GDM1 (cell line): Measurements from ENCODE around the gene SDK2.
A peak's percentile ranks its signal among the peaks of the same experiment; 100 is the strongest.

Source experiments
- DNase-seq: peaks from one replicate; lab custom pipeline; 2025; lab: John Stamatoyannopoulos, UW

SDK2 gene

GRCh38 chr17:73609060-73609459, 35.2 kb downstream of the SDK2 start:
- DNase-seq, result no peak

GRCh38 chr17:73605444-73605843, 38.8 kb downstream of the SDK2 start:
- DNase-seq, result no peak

GRCh38 chr17:73604476-73604875, 39.8 kb downstream of the SDK2 start:
- no peak for DNase-seq

DNA sequence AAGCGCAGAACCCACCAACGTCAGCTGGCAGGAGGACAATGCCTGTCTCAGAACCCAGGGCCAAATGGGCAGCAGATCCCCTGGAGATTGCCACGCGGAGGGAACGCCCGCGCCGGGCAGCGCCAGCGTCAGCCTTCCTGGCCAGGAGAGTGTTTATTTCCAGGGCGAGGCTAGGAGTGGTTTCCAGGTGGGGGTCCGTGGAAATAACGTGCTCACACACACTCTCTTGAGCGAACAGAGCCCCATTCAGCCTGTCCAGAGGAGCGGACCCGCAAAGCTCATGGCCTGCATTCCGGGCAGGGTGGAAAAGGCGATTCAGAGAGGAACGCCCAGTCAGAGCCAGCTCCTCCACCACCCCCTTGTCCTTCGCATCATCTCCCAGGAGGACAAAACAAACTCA, 40.3 kb downstream of the SDK2 start:
- no peak for DNase-seq

- no peak for DNase-seq
Observed at GRCh38 chr17:73600103-73600871, 44.0 kb downstream of the SDK2 start.

- DNase-seq, result no peak
Observed at GRCh38 chr17:73599599-73599998, 44.6 kb downstream of the SDK2 start.

- DNase-seq, result no peak
Observed at GRCh38 chr17:73598212-73598611, 46.0 kb downstream of the SDK2 start.

- DNase-seq, result no peak
Observed at GRCh38 chr17:73595931-73596330, 48.3 kb downstream of the SDK2 start.

DNA sequence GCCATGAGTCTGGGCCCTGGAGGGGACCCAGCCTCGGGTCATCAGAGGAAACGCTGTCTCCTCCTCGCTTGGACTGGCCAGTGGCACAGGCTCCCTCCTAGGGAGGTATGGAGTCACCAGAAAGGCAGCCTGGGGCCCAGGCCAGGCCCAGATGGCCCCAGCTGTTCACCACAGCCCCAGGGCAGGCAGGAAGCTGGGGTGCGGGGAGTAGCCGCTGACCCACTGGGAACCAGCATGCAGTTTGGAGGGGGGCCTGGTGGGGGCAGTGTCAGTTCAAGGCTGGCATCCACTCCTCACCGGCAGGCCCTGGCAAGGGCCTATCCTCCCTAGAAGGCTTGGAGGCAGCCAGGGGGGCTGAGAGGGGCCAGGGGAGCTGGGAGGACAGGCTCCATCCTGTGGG, 48.8 kb downstream of the SDK2 start:
- no peak for DNase-seq

DNA sequence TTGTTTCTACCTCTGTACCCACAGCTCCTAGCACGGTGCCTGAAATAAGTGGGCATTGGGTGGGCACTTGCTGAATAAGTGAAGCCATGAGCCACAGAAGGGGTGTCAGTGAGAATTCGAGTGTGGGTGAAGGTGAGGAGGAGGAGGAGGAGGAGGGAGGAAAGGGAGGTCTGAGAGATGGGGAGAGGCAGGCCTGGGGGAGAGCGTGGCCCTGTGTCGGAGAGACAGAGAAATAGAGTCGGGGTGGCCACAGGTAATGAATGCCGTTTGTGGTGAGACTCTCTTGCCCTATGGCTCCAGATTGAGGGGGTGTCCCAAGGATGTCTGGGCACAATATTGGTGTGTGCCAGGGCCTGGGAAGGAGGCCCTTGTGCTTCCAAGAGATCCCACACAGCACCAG, 49.2 kb downstream of the SDK2 start:
- no peak for DNase-seq

- DNase-seq, result no peak
Observed at GRCh38 chr17:73594598-73594997, 49.6 kb downstream of the SDK2 start.

- DNase-seq, result no peak
Observed at GRCh38 chr17:73594025-73594424, 50.2 kb downstream of the SDK2 start.

GRCh38 chr17:73593249-73593965, 50.8 kb downstream of the SDK2 start:
- no peak for DNase-seq

DNA sequence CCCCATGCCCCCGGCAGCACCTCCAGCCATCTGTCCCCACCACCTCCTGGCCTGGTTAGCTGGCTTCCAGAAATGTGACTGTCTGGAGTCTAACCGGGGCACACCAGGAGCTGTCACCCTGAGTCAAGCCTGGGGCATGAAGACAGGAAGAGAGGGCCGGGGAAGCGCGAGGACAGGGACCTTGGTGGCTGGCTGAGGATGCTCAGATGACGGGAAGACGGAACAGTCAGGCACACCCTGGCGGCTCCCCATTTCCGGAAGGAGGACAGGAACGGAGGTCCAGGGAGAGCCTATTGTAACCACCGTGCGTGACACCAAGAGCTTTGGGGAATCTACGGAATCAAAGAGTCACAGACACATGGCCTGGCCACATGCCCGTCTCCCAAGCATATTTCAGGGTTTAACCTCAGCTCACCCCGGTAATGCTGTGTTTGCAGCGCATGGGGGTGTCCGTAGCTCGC, 51.7 kb downstream of the SDK2 start:
- no peak for DNase-seq

DNA sequence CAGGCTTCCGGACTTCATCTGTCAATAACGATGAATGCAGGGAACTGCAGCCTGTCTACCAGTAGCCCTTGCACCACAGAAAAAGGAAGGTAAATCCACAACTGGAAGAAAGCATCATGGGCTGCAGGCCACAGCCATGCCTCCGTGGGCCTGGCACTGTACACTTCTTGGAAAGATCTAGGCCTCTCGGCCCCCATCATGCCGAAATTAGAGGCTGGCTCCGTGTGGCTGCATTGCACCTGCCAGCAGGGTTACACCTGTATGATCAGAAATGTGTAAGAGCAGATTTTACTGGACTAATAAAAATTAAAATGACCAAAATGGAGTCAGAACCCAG, 52.2 kb downstream of the SDK2 start:
- peak; percentile 63 for DNase-seq

DNA sequence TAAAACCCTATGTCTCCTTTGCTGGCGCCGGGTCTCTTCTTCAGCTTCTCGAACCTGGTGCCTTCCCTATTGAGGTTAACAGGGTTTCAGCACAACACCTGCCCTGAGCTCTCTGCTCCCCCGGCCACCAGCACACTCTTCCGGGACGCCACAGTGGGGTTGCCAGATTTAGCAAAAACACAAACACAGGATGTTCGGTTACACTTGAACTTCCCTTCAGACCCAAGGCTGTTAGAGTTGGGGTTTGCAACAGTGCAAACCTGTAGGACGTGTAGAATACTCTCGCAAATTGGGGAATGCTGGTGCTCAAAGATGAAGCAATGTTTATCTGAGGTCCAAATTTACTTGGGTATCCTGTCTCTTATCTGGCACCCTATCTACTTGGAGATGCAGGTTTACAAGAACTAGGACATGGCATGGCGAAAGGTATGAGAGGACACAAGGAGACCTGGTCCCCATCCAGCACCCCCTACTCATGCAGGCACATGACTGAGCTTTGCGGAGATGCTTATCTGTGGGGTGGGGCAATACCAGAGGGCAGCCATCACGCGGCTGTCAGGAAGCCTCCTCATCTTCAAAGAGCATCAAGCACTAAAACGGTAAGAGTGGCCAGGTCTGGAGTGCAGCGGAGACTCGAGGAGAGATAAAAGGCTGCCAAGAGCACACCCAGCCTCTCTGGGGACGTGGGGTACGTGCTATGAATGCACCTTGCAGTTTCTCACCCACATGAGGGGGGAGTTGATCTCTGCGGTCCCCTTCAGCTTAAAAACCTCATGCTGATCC, 52.8 kb downstream of the SDK2 start:
- peak; percentile 73 for DNase-seq

DNA sequence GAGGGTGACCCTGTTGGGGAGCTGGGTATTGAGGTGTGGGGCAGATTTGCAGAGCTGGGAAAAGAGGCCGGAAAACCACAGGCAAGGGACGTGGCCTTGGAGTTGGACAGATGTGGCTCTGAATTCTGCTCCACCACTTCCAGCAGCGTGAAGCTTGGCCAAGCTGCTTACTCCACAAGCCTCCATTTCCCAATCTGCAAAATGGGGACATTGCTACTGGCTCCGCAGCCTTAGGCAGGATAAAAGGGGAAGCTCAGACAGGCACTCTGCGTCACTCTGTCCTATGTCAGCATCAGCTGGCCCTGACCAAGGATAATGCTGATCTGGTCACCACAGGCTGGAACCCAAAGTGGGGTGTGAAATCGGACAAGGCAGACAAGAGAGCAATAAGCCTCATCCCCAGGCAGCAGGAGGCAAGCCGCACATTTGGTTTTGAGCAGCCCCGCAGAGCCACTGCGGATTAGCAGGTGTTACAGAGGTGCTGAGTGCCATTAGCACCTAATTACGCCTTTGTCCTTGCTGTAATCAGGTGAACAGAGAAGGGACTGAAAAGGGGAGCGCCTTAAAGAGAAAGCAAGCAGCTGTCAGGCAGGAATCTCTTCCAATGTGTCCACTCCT, 54.8 kb downstream of the SDK2 start:
- DNase-seq, result no peak

DNA sequence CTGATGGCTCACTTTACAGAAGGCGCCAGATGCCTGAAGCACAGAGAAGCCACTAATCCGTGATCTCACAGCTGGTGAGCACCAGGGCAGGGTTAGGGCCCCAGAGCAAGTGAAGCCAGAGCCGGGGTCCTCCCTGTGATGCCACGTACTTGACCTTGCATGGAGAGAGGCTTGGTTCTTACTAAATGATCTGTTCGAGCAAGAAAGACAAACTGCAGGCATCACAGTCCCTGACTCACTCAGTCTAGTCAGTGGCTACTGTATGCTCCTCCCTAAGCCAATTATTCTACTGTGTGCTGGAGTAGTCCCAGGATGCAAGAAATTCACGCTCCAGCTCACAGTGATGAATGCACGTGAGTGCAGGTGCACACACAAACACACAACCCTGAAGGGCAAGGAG, 55.4 kb downstream of the SDK2 start:
- DNase-seq, result no peak

DNA sequence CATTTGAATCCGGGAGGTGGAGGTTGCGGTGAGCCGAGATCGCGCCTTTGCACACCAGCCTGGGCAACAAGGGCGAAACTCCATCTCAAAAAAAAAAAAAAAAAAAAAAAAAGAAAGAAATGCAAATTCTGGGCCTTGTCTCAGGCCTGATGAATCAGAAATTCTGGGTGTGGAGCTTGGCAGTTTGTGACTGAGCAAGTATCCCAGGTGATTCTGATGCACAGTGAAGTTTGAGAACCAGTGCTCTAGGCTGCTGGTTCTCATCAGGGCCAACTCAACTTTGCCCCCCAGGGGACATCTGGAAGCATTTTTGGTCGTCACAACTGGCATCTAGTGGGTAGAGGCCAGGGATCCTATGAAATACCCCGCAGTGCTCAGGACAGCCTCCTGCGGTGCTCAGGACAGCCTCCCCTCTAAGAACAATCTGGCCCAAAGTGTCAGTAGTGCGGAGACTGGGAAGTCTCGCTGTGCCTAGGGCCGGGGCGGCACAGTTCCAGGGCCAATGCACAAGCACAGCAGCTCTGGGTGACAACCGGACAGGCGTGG, 55.9 kb downstream of the SDK2 start:
- DNase-seq, result no peak

GRCh38 chr17:73586921-73587602, 57.2 kb downstream of the SDK2 start:
- DNase-seq, result no peak

- no peak for DNase-seq
Observed at GRCh38 chr17:73586275-73586832, 57.9 kb downstream of the SDK2 start.
